ENCODE measurements around the gene CDKL5. TPM values are rescaled to one million over a fixed set of nuclear protein-coding genes. Genes with fewer than 3 reads are reported as not detected.

CDKL5 gene
- total and polyA plus RNA-seq, 10 donors = 0.24 to 10.6 (median 7.0) TPM

- no peak for DNase-seq
- WGBS, 5 donors = 87 to 100% (median 93%) methylated on average over 3 of the region's 3 CpGs
- intact Hi-C loops (cut with DNase I; ENCODE audit: low total_unique reads) = no loop called here
These were observed 188.7 kb downstream of the CDKL5 start for GRCh38 chrX:18613930-18614639.

GRCh38 chrX:18616688-18617406 is 191.4 kb downstream of the CDKL5 start:
- no peaks in the 10 kb centered on the region for H3K9me3 ChIP-seq
- intact Hi-C loops (cut with DNase I; ENCODE audit: low total_unique reads) = no loop called here
- H3K27me3 ChIP-seq (replicated peaks in 1 of 7) = no peaks in the 10 kb centered on the region
- no peak overlapping the region for H3K4me3 ChIP-seq
- H3K27ac ChIP-seq = no peak overlapping the region
- 77 to 94% (median 93%) methylated on average over 8 of the region's 8 CpGs for WGBS, 5 donors
- H3K36me3 ChIP-seq = peaks cover 0 to 17% (median 0%) of the 10 kb centered on the region in 6 donors
- H3K4me1 ChIP-seq = no peaks in the 10 kb centered on the region
- TF ChIP-seq CTCF (IDR thresholded peaks at IDR 0.05 in 8 of 11, conservative IDR thresholded peaks at IDR 0.05 in 3 of 11) (no peak), POLR2AphosphoS5 (IDR thresholded peaks at IDR 0.05) (no peak), POLR2A (IDR thresholded peaks at IDR 0.05) (no peak)
- DNase-seq = no peak

More at GRCh38 chrX:18613930-18614639, 188.7 kb downstream of the CDKL5 start:
- no peaks in the 10 kb centered on the region for H3K4me1 ChIP-seq
- H3K9me3 ChIP-seq = no peaks in the 10 kb centered on the region
- no peak for TF ChIP-seq POLR2AphosphoS5 (IDR thresholded peaks at IDR 0.05)
- TF ChIP-seq POLR2A (IDR thresholded peaks at IDR 0.05) = no peak
- TF ChIP-seq CTCF (IDR thresholded peaks at IDR 0.05 in 8 of 11, conservative IDR thresholded peaks at IDR 0.05 in 3 of 11) = no peak
- no peak overlapping the region for H3K4me3 ChIP-seq
- H3K27me3 ChIP-seq (replicated peaks in 1 of 7) = no peaks in the 10 kb centered on the region
- H3K36me3 ChIP-seq = peaks cover 0 to 21% (median 0%) of the 10 kb centered on the region in 6 donors
- H3K27ac ChIP-seq = no peak overlapping the region

GRCh38 chrX:18617407-18617750 is 192.0 kb downstream of the CDKL5 start:
- no peak for TF ChIP-seq CTCF (IDR thresholded peaks at IDR 0.05 in 8 of 11, conservative IDR thresholded peaks at IDR 0.05 in 3 of 11)
- TF ChIP-seq POLR2A (IDR thresholded peaks at IDR 0.05) = no peak
- no peak for TF ChIP-seq POLR2AphosphoS5 (IDR thresholded peaks at IDR 0.05)
- Histone ChIP-seq H3K27ac (peak overlapping the region in 1 of 8 donors; percentile 23), H3K4me3 (no peak overlapping the region), H3K27me3 (replicated peaks in 1 of 7) (no peaks in the 10 kb centered on the region), H3K4me1 (no peaks in the 10 kb centered on the region), H3K9me3 (no peaks in the 10 kb centered on the region), H3K36me3 (peaks cover 0 to 17% (median 0%) of the 10 kb centered on the region in 6 donors)
- WGBS, 5 donors = 63 to 81% (median 77%) methylated on average over 5 of the region's 5 CpGs
- no peak for DNase-seq
- intact Hi-C loops (cut with DNase I; ENCODE audit: low total_unique reads) = no loop called here

- Histone ChIP-seq H3K9me3 (no peaks in the 10 kb centered on the region), H3K27ac (no peak overlapping the region), H3K4me1 (no peaks in the 10 kb centered on the region), H3K4me3 (no peak overlapping the region), H3K27me3 (replicated peaks in 1 of 7) (no peaks in the 10 kb centered on the region), H3K36me3 (peaks cover 0 to 10% (median 0%) of the 10 kb centered on the region in 6 donors)
- TF ChIP-seq CTCF (IDR thresholded peaks at IDR 0.05 in 8 of 11, conservative IDR thresholded peaks at IDR 0.05 in 3 of 11) (no peak), POLR2A (IDR thresholded peaks at IDR 0.05) (no peak), POLR2AphosphoS5 (IDR thresholded peaks at IDR 0.05) (no peak)
- intact Hi-C loops (cut with DNase I; ENCODE audit: low total_unique reads) = no loop called here
- DNase-seq = no peak
- WGBS, 5 donors = 87 to 98% (median 93%) methylated on average over 2 of the region's 2 CpGs
These were observed 193.9 kb downstream of the CDKL5 start for GRCh38 chrX:18619288-18619687.

All from spleen (tissue), 11 donors.